ENCODE results near the gene OCSTAMP.

DNA sequence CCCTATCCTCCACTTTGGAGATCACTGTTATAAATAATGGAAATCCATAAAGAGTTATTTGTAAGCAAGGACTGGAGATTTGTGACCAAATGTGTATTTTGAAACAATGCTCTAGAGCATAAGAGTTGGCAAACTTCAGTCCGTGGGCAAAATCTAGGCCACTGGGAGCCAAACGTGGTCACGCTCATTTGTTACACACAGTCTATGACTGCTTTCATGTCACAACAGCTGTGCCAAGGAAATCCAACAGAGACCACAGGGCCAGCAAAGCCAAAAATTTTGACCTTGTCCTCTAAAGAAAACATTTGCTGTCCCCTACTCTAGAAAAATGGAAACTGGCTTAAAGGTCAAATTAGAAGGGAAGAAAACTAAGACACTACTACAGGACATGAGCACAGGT lies 44.9 kb downstream of the OCSTAMP start:
- TF ChIP-seq, protein P1, sequence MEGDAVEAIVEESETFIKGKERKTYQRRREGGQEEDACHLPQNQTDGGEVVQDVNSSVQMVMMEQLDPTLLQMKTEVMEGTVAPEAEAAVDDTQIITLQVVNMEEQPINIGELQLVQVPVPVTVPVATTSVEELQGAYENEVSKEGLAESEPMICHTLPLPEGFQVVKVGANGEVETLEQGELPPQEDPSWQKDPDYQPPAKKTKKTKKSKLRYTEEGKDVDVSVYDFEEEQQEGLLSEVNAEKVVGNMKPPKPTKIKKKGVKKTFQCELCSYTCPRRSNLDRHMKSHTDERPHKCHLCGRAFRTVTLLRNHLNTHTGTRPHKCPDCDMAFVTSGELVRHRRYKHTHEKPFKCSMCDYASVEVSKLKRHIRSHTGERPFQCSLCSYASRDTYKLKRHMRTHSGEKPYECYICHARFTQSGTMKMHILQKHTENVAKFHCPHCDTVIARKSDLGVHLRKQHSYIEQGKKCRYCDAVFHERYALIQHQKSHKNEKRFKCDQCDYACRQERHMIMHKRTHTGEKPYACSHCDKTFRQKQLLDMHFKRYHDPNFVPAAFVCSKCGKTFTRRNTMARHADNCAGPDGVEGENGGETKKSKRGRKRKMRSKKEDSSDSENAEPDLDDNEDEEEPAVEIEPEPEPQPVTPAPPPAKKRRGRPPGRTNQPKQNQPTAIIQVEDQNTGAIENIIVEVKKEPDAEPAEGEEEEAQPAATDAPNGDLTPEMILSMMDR (IDR thresholded peaks at IDR 0.05; ENCODE audit: low read length): no peak
- no peak for TF ChIP-seq EZH2 (IDR thresholded peaks at IDR 0.05; ENCODE audit: borderline replicate concordance, low read length)
